HG03095 (cell line): ENCODE results near the gene EHD1.

Source experiments
- ATAC-seq: cut with Tn5 transposase; IDR thresholded peaks from one replicate; pipeline ENCODE4 v1.9.1; 2021; ENCODE audit warnings: moderate library complexity; ENCODE audit not compliant: unreplicated experiment

The EHD1 gene

GRCh38 chr11:64910451-64911093 is 32.2 kb upstream of the EHD1 start:
- no peak for ATAC-seq

- ATAC-seq: no peak
These were observed 31.4 kb upstream of the EHD1 start for GRCh38 chr11:64909653-64910343.

- ATAC-seq: no peak
These were observed 30.3 kb upstream of the EHD1 start for GRCh38 chr11:64908766-64909165.

- no peak for ATAC-seq
These were observed 27.9 kb upstream of the EHD1 start for GRCh38 chr11:64906314-64906635.

- ATAC-seq: no peak
These were observed 27.3 kb upstream of the EHD1 start for GRCh38 chr11:64905516-64906313.

GRCh38 chr11:64903291-64903833 is 24.9 kb upstream of the EHD1 start:
- no peak for ATAC-seq

- no peak for ATAC-seq
These were observed 23.9 kb upstream of the EHD1 start for GRCh38 chr11:64902102-64902900.

GRCh38 chr11:64900774-64901173 is 22.4 kb upstream of the EHD1 start:
- no peak for ATAC-seq

GRCh38 chr11:64900263-64900678 is 21.9 kb upstream of the EHD1 start:
- ATAC-seq: no peak

- ATAC-seq: no peak
These were observed 20.1 kb upstream of the EHD1 start for GRCh38 chr11:64898541-64898940.

GRCh38 chr11:64898076-64898445 is 19.6 kb upstream of the EHD1 start:
- no peak for ATAC-seq

- ATAC-seq: no peak
These were observed 19.1 kb upstream of the EHD1 start for GRCh38 chr11:64897381-64898075.

- no peak for ATAC-seq
These were observed 18.1 kb upstream of the EHD1 start for GRCh38 chr11:64896448-64897022.

- no peak for ATAC-seq
These were observed 16.5 kb upstream of the EHD1 start for GRCh38 chr11:64894812-64895452.

- no peak for ATAC-seq
These were observed 15.8 kb upstream of the EHD1 start for GRCh38 chr11:64894070-64894811.

GRCh38 chr11:64893194-64894069 is 15.0 kb upstream of the EHD1 start:
- no peak for ATAC-seq

- no peak for ATAC-seq
These were observed 14.4 kb upstream of the EHD1 start for GRCh38 chr11:64892838-64893193.

- ATAC-seq: no peak
These were observed 14.0 kb upstream of the EHD1 start for GRCh38 chr11:64892411-64892831.
